Upper lobe of left lung (tissue), 6 donors: Measurements from ENCODE around the gene F8A3. TPM values are rescaled to one million over a fixed set of nuclear protein-coding genes. Genes with fewer than 3 reads are reported as not detected.

Experiments
- ATAC-seq, 2 donors: fragments of 200-7000 bp; cut with Tn5 transposase; one replicate each; pipeline ENCODE4 v1.9.1; 2022; ENCODE audit warnings: mild to moderate bottlenecking in 2 of 2, moderate library complexity in 2 of 2; ENCODE audit not compliant: low FRiP score in 2 of 2
- DNase-seq, 2 donors: peaks; one replicate each; pipeline ENCODE4 v3.0.0-alpha.2; 2019 to 2020
- H3K27ac ChIP-seq, 4 donors: fragments of 200-600 bp; sonication (generic); one replicate each; pipeline ENCODE4 v1.5.1; 2016 to 2019
- H3K27me3 ChIP-seq, 4 donors: fragments of 200-600 bp; sonication (generic); one replicate each; pipeline ENCODE4 v1.5.1; 2017 to 2019
- H3K36me3 ChIP-seq, 4 donors: fragments of 200-600 bp; sonication (generic); one replicate each; pipeline ENCODE4 v1.5.1; 2016 to 2019
- H3K4me1 ChIP-seq, 4 donors: fragments of 200-600 bp; sonication (generic); one replicate each; pipeline ENCODE4 v1.5.1; 2018 to 2019
- H3K4me3 ChIP-seq, 4 donors: fragments of 200-600 bp; sonication (generic); one replicate each; pipeline ENCODE4 v1.5.1; 2017 to 2019; ENCODE audit warnings: mild to moderate bottlenecking in 2 of 4, moderate library complexity in 1 of 4
- H3K9me3 ChIP-seq, 4 donors: fragments of 200-600 bp; sonication (generic); one replicate each; pipeline ENCODE4 v1.5.1; 2018 to 2019
- EP300 ChIP-seq, 4 donors: sonication (generic); formaldehyde crosslinking; IDR thresholded peaks; one replicate each; pipeline ENCODE4 v1.5.1; 2017; ENCODE audit warnings: antibody characterized with exemption in 4 of 4, control low read depth in 2 of 4
- POLR2A ChIP-seq, 4 donors: fragments of 450-650 bp; IDR thresholded peaks; one replicate each; pipeline ENCODE4 v1.5.1; 2016 to 2017; ENCODE audit warnings: antibody characterized with exemption in 4 of 4, mild to moderate bottlenecking in 2 of 4
- POLR2AphosphoS5 ChIP-seq, 2 donors: sonication (generic); formaldehyde crosslinking; IDR thresholded peaks; one replicate each; pipeline ENCODE4 v1.5.1; 2017; ENCODE audit warnings: antibody characterized with exemption in 2 of 2
- WGBS, 2 donors: methylation state at CpG; one replicate each; pipeline ENCODE4 v1.1.5; 2017 to 2018; 5-methylcytosine and 5-hydroxymethylcytosine counted together
- small RNA-seq, 4 donors: library from RNA; depleted of rRNA; stranded (forward); fragments of <200 nt; gene quantifications; one replicate each; pipeline ENCODE3, GENCODE V24; 2016
- total RNA-seq, 6 donors: library from RNA; depleted of rRNA in 4 of 6; stranded (reverse); fragments of >200 nt in 4 of 6; gene quantifications; one replicate each; pipeline versions ENCODE4 v1.1.0 to v1.2.1, GENCODE V29; 2016 to 2021
- TF ChIP-seq, protein P1 (sequence below), 6 experiments: fragments of 450-650 bp in 4 of 6; fragments of 200-600 bp in 2 of 6; sonication (generic) in 2 of 6; IDR thresholded peaks; one replicate each; pipeline ENCODE4 v1.5.1; 2016 to 2019; ENCODE audit warnings: antibody characterized with exemption in 6 of 6
- donor health status: DM: no; HTN: no; CAD: no; lungs with moderate emphysema.
- donor health status: DM: no; HTN: yes; CAD: no; lungs with severe emphysema.

F8A3 gene
- total RNA-seq, 6 donors from 2014 or later = 0.34 to 30.4 (median 18.0) TPM

DNA sequence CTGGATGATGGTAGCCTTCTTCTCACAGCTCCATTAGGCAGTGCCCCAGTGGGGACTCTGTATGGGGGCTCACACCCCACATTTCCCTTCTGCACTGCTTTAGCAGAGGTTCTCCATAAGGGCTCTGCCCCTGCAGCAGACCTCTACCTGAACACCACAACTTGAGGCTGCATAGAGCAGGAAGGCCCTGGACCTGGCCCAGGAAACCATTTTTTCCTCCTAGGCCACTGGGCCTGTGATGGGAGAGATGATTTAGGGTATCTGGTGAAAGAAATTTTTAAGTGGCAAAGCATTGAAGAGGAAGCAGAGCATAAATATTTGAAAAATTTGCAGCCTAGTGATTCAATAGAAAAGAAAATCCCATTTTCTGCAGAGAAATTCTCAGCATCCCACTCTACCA lies 17.3 kb downstream of the F8A3 start:
- ATAC-seq = no peak
- TF ChIP-seq POLR2AphosphoS5 (IDR thresholded peaks at IDR 0.05) = no peak
- TF ChIP-seq EP300 (IDR thresholded peaks at IDR 0.05) = no peak
- TF ChIP-seq POLR2A (IDR thresholded peaks at IDR 0.05) = no peak
- TF ChIP-seq, protein P1, sequence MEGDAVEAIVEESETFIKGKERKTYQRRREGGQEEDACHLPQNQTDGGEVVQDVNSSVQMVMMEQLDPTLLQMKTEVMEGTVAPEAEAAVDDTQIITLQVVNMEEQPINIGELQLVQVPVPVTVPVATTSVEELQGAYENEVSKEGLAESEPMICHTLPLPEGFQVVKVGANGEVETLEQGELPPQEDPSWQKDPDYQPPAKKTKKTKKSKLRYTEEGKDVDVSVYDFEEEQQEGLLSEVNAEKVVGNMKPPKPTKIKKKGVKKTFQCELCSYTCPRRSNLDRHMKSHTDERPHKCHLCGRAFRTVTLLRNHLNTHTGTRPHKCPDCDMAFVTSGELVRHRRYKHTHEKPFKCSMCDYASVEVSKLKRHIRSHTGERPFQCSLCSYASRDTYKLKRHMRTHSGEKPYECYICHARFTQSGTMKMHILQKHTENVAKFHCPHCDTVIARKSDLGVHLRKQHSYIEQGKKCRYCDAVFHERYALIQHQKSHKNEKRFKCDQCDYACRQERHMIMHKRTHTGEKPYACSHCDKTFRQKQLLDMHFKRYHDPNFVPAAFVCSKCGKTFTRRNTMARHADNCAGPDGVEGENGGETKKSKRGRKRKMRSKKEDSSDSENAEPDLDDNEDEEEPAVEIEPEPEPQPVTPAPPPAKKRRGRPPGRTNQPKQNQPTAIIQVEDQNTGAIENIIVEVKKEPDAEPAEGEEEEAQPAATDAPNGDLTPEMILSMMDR (IDR thresholded peaks at IDR 0.05) = no peak

GRCh38 chrX:155435744-155436112 lies 22.7 kb downstream of the F8A3 start:
- DNase-seq (no peak), ATAC-seq (no peak)
- no peak overlapping the region for H3K27ac ChIP-seq
- H3K4me3 ChIP-seq = no peak overlapping the region
- TF ChIP-seq POLR2A (IDR thresholded peaks at IDR 0.05) = no peak
- TF ChIP-seq EP300 (IDR thresholded peaks at IDR 0.05) = no peak
- TF ChIP-seq, protein P1 (IDR thresholded peaks at IDR 0.05) = no peak
- TF ChIP-seq POLR2AphosphoS5 (IDR thresholded peaks at IDR 0.05) = no peak
- no peaks in the 10 kb centered on the region for H3K27me3 ChIP-seq
- H3K9me3 ChIP-seq = peaks cover 0 to under 1% (median 0%) of the 10 kb centered on the region in 4 donors
- WGBS, 2 donors = 92% methylated on average over 2 of the region's 2 CpGs; no CpG with 5 or more reads in 1 of the 2 donors
- H3K36me3 ChIP-seq = no peaks in the 10 kb centered on the region
- no peaks in the 10 kb centered on the region for H3K4me1 ChIP-seq

More for the DNA sequence above, 17.3 kb downstream of the F8A3 start:
- Histone ChIP-seq H3K4me3 (no peak overlapping the region), H3K36me3 (no peaks in the 10 kb centered on the region), H3K27me3 (no peaks in the 10 kb centered on the region), H3K4me1 (no peaks in the 10 kb centered on the region), H3K27ac (no peak overlapping the region), H3K9me3 (peaks cover 0 to 16% (median 0%) of the 10 kb centered on the region in 4 donors)
- DNase-seq = no peak

DNA sequence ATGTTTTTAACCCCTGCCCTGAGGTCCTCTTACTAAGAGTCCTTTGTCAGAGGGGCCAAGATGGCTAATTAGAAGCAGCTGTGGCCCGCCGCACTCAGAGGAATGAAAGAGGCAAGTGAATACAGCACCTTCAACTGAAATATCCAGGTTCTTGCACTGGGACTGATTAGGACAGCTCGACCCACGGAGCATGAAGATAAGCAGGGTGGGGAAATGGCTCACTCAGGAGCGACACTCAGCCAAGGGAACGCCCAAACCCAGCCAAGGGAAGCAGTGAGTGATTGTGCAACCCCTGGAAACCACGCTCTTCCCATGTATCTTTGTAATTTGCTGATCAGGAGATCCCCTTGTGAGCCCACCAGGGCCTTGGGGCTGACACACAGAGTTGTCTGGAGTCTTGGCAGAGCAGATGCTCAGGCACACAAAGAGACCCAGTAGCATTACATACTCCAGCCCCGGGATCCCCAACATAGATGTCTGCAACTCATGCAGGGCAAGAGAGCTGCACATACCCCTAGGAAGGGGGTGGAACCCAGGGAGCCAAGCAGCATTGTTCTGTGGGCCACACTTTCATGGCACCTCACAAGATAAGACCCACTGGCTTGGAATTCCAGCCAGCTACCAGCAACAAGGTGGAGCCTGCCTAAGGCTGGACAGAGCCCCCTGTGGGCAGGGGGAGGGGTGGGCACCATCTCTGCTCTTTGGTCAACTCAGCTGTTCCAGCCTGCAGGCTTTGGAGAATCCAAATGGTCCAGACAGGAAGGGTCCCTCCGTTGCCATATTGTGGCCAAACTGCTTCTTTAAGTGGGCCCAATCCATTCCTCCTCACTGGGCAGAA lies 23.3 kb downstream of the F8A3 start:
- Histone ChIP-seq H3K4me3 (no peak overlapping the region), H3K27ac (no peak overlapping the region), H3K27me3 (no peaks in the 10 kb centered on the region), H3K36me3 (no peaks in the 10 kb centered on the region), H3K9me3 (no peaks in the 10 kb centered on the region), H3K4me1 (no peaks in the 10 kb centered on the region)
- 59 to 73% methylated on average over 7 to 9 of the region's 9 CpGs for WGBS, 2 donors
- ATAC-seq = peak in 1 of 2 donors; percentile 80
- TF ChIP-seq, protein P1 (IDR thresholded peaks at IDR 0.05) = no peak
- TF ChIP-seq EP300 (IDR thresholded peaks at IDR 0.05) = no peak
- TF ChIP-seq POLR2A (IDR thresholded peaks at IDR 0.05) = no peak
- no peak for TF ChIP-seq POLR2AphosphoS5 (IDR thresholded peaks at IDR 0.05)
- no peak for DNase-seq

GRCh38 chrX:155417769-155418168 lies 40.7 kb downstream of the F8A3 start:
- Histone ChIP-seq H3K36me3 (no peaks in the 10 kb centered on the region), H3K27me3 (no peaks in the 10 kb centered on the region), H3K4me1 (no peaks in the 10 kb centered on the region), H3K9me3 (no peaks in the 10 kb centered on the region), H3K4me3 (no peak overlapping the region), H3K27ac (no peak overlapping the region)
- DNase-seq (no peak), ATAC-seq (no peak)
- TF ChIP-seq EP300 (IDR thresholded peaks at IDR 0.05) (no peak), POLR2A (IDR thresholded peaks at IDR 0.05) (no peak), POLR2AphosphoS5 (IDR thresholded peaks at IDR 0.05) (no peak)
- TF ChIP-seq, protein P1 (IDR thresholded peaks at IDR 0.05) = no peak
- 55 to 87% methylated on average over 1 of the region's 1 CpG for WGBS, 2 donors

Small RNA genes lying within 50 kb of the gene (small RNA-seq; reads per million reads assigned to genes)
- 0 reads per million in 4 donors for gene MIR1184-3

Other genes with a start within 250 kb of the F8A3 start
- gene VBP1, start 242.2 kb downstream of the F8A3 start, total RNA-seq = 10 to 100 TPM in 5 of 6 donors, 1 to 10 TPM in 1; 6.0 to 36.1 (median 21.5) TPM
- gene RAB39B, start 194.1 kb downstream of the F8A3 start, total RNA-seq = 1 to 10 TPM in 1 of 6 donors, under 1 TPM in 4, not detected in 1; 0.30 to 1.2 (median 0.44) TPM
- gene CLIC2, start 124.0 kb downstream of the F8A3 start, total RNA-seq = 10 to 100 TPM; 16.8 to 75.2 (median 45.1) TPM
- gene F8A2, start 76.5 kb downstream of the F8A3 start, total RNA-seq = 1 to 10 TPM in 2 of 6 donors, not detected in 4; 2.5 to 9.4 TPM
- 1 to 10 TPM in 2 of 6 donors, under 1 TPM in 4; 0.76 to 1.7 (median 0.90) TPM for gene SPRY3, start 154.0 kb upstream of the F8A3 start, total RNA-seq
- 10 to 100 TPM in 3 of 6 donors, 1 to 10 TPM in 3; 8.8 to 18.9 (median 11.4) TPM for gene TMLHE, start 154.3 kb upstream of the F8A3 start, total RNA-seq